Tibial nerve (tissue), 4 donors: ENCODE data around the gene ZNF202.

Source experiments
- EP300 ChIP-seq, 2 donors: sonication (generic); formaldehyde crosslinking; IDR thresholded peaks; one replicate each; pipeline ENCODE4 v1.6.1; 2017; ENCODE audit warnings: antibody characterized with exemption in 2 of 2, mild to moderate bottlenecking in 1 of 2
- POLR2A ChIP-seq, 2 donors: fragments of 450-650 bp; IDR thresholded peaks; one replicate each; pipeline ENCODE4 v1.6.1; 2017; ENCODE audit warnings: antibody characterized with exemption in 2 of 2, mild to moderate bottlenecking in 2 of 2, moderate library complexity in 2 of 2
- TF ChIP-seq, protein P1 (sequence below), 5 experiments: fragments of 200-600 bp in 3 of 5; fragments of 450-650 bp in 2 of 5; sonication (generic) in 3 of 5; IDR thresholded peaks; one replicate each; pipeline ENCODE4 v1.5.1; 2016 to 2019; ENCODE audit warnings: antibody characterized with exemption in 5 of 5, mild to moderate bottlenecking in 3 of 5, moderate library complexity in 2 of 5

DNA sequence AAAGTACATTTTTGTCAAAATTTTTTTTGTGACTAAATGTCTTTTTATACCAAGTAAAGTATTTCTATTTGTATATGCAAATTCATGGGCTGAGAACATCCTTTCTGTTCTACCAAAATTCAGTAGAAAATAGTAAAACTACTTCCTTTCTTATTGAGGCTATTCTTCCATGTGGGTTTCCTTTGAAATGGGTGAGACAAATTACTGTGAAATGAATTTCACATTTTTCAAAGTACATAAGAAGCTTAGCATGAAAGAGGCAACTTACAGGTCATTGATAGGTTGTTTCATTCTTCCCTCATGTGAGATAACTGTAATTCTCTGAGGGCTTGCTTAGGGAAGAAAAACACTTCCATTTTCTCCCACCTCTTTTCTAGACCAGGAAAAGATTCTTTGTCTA lies 13.9 kb upstream of the ZNF202 start:
- TF ChIP-seq, protein P1, sequence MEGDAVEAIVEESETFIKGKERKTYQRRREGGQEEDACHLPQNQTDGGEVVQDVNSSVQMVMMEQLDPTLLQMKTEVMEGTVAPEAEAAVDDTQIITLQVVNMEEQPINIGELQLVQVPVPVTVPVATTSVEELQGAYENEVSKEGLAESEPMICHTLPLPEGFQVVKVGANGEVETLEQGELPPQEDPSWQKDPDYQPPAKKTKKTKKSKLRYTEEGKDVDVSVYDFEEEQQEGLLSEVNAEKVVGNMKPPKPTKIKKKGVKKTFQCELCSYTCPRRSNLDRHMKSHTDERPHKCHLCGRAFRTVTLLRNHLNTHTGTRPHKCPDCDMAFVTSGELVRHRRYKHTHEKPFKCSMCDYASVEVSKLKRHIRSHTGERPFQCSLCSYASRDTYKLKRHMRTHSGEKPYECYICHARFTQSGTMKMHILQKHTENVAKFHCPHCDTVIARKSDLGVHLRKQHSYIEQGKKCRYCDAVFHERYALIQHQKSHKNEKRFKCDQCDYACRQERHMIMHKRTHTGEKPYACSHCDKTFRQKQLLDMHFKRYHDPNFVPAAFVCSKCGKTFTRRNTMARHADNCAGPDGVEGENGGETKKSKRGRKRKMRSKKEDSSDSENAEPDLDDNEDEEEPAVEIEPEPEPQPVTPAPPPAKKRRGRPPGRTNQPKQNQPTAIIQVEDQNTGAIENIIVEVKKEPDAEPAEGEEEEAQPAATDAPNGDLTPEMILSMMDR (IDR thresholded peaks at IDR 0.05), result no peak
- TF ChIP-seq POLR2A (IDR thresholded peaks at IDR 0.05) (no peak), EP300 (IDR thresholded peaks at IDR 0.05) (no peak)
